HFFc6 (cell line): ENCODE results near the gene FAM193B. TPM values are rescaled to one million over a fixed set of nuclear protein-coding genes. Genes with fewer than 3 reads are reported as not detected.
A peak's percentile ranks its signal among the peaks of the same experiment; 100 is the strongest.

ENCODE experiments used
- DNase-seq: peaks from one replicate; pipeline ENCODE4 v3.0.0-alpha.2; 2018
- H3K27ac Mint-ChIP-seq: 2 replicates; pipeline ENCODE4 v1.8.0; 2020; ENCODE audit warnings: mild to moderate bottlenecking, mixed read lengths
- H3K27me3 Mint-ChIP-seq: 2 replicates; pipeline ENCODE4 v1.8.0; 2021; ENCODE audit warnings: mild to moderate bottlenecking, moderate library complexity, mixed read lengths; ENCODE audit not compliant: insufficient read depth
- H3K36me3 Mint-ChIP-seq: 2 replicates; pipeline ENCODE4 v1.8.0; 2021; ENCODE audit warnings: low read depth, mixed read lengths
- H3K4me1 Mint-ChIP-seq: 2 replicates; pipeline ENCODE4 v1.8.0; 2020; ENCODE audit warnings: low read depth, mixed read lengths
- H3K4me3 Mint-ChIP-seq: 2 replicates; pipeline ENCODE4 v1.8.0; 2020; ENCODE audit warnings: mild to moderate bottlenecking, moderate library complexity, mixed read lengths
- H3K9me3 Mint-ChIP-seq: 2 replicates; pipeline ENCODE4 v1.8.0; 2020; ENCODE audit warnings: mild to moderate bottlenecking, mixed read lengths
- total RNA-seq, 6 experiments: library from RNA; stranded (reverse); fragmentation: NEBNext Ultra II Directional; extraction: Animal tissue kit (Norgen Biotek cat#: 25700); gene quantifications; 2 replicates in 1 of 6; 3 replicates in 5 of 6; pipeline ENCODE4 v1.2.3, GENCODE V29; 2021
- TF ChIP-seq, protein P1 (sequence below): fragments of 200-600 bp; sonication (generic); IDR thresholded peaks from 2 replicates; pipeline ENCODE4 v1.5.0; 2021; ENCODE audit warnings: antibody characterized with exemption, mild to moderate bottlenecking

FAM193B gene
- total RNA-seq, 6 experiments from 2014 or later = 16.1 to 25.6 (median 21.6) TPM

- Mint-ChIP-seq H3K36me3 (no peaks in the 10 kb centered on the region), H3K9me3 (no peaks in the 10 kb centered on the region), H3K4me3 (no peak overlapping the region), H3K27me3 (peaks cover 5% of the 10 kb centered on the region), H3K27ac (no peak overlapping the region), H3K4me1 (peaks cover 32% of the 10 kb centered on the region)
- TF ChIP-seq, protein P1, sequence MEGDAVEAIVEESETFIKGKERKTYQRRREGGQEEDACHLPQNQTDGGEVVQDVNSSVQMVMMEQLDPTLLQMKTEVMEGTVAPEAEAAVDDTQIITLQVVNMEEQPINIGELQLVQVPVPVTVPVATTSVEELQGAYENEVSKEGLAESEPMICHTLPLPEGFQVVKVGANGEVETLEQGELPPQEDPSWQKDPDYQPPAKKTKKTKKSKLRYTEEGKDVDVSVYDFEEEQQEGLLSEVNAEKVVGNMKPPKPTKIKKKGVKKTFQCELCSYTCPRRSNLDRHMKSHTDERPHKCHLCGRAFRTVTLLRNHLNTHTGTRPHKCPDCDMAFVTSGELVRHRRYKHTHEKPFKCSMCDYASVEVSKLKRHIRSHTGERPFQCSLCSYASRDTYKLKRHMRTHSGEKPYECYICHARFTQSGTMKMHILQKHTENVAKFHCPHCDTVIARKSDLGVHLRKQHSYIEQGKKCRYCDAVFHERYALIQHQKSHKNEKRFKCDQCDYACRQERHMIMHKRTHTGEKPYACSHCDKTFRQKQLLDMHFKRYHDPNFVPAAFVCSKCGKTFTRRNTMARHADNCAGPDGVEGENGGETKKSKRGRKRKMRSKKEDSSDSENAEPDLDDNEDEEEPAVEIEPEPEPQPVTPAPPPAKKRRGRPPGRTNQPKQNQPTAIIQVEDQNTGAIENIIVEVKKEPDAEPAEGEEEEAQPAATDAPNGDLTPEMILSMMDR = no peak
- no peak for DNase-seq
These were observed 52.3 kb downstream of the FAM193B start for GRCh38 chr5:177501874-177502678.

- Mint-ChIP-seq H3K27ac (peak overlapping the region; percentile 73), H3K9me3 (no peaks in the 10 kb centered on the region), H3K36me3 (0 out of 2 replicates have a peak, but pooled peaks cover 4% of the 10 kb centered on the region), H3K4me3 (no peak overlapping the region), H3K27me3 (peaks cover 5% of the 10 kb centered on the region), H3K4me1 (peaks cover 36% of the 10 kb centered on the region)
- peak; percentile 78 for DNase-seq
- TF ChIP-seq, protein P1 = peak; percentile 97
These were observed 53.5 kb downstream of the FAM193B start for GRCh38 chr5:177500685-177501522.

GRCh38 chr5:177499842-177500241 is 54.5 kb downstream of the FAM193B start:
- H3K4me1 Mint-ChIP-seq = peaks cover 46% of the 10 kb centered on the region
- no peak for DNase-seq
- H3K36me3 Mint-ChIP-seq = 0 out of 2 replicates have a peak, but pooled peaks cover 6% of the 10 kb centered on the region
- H3K9me3 Mint-ChIP-seq = no peaks in the 10 kb centered on the region
- H3K27ac Mint-ChIP-seq = no peak overlapping the region
- peaks cover 5% of the 10 kb centered on the region for H3K27me3 Mint-ChIP-seq
- no peak overlapping the region for H3K4me3 Mint-ChIP-seq
- TF ChIP-seq, protein P1 = no peak

DNA sequence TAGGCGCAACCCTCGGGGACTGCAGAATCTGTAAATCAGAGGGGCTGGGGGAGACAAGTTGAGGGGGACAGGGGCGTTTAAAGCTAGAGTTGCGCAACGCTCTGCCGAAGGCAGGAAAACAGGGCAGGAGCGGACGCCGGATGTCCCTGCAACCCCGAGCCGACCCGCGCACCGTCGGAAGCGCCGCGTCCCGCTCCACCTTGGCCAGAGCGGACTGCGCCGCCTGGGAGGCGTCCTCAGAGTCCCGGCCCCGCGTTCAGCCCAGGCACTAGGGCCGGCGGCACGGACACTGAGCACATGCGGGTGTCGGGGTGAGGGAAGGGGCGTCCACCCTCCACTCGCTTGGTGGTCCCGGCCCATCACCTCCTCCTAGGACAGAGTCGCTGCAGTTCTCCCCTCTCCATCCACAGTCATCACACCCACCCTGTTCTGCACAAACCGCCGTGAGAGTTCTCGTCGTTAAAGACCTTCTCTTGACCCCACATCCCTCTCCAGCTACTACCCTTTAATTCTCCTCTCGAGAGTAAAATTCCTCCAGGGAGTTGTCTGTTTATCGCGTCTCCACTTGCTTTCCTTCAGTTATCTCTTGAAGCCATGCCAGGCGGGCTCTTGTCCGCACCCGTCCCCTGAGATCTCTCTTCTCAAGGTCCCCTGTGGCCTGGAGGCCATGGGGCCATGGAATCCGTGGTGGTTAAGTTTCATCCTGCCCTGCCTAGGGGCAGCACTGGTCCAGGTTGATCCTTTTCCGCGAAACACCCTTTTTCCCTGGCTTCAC is 56.2 kb downstream of the FAM193B start:
- peaks cover 8% of the 10 kb centered on the region; the same call in 1 of the 2 replicates for H3K36me3 Mint-ChIP-seq
- H3K27ac Mint-ChIP-seq = peak overlapping the region; percentile 87
- peak overlapping the region; percentile 92 for H3K4me3 Mint-ChIP-seq
- peaks cover 5% of the 10 kb centered on the region for H3K27me3 Mint-ChIP-seq
- TF ChIP-seq, protein P1 = no peak
- H3K9me3 Mint-ChIP-seq = no peaks in the 10 kb centered on the region
- peaks cover 62% of the 10 kb centered on the region for H3K4me1 Mint-ChIP-seq
- no peak for DNase-seq
